ENCODE results near the gene SH3RF1. TPM values are rescaled to one million over a fixed set of nuclear protein-coding genes. Genes with fewer than 3 reads are reported as not detected.

SH3RF1 gene
- total RNA-seq, 1 experiment from 2014 or later: 15.3 TPM

DNA sequence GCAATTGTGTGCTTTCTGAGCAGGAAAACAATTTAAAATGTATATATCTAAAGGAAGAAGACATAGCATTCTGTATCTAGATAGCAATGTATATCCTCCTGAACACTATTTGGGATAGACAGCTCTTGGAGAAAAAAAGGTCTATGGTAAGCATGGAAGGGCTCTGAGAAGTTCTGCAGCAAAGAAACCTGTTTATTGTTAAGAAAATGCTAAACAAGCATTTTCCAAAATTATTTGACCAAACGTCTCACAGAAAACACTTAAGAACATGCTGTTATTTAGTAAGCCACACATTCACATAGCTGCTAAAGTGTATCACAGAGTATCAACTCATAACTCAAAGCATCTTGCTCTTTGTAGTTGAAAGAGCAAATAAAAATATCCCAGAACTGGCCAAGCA lies 67.9 kb downstream of the SH3RF1 start:
- H2BK5ac ChIP-seq (ENCODE audit: insufficient read length, low read length): no peak overlapping the region
- no peak overlapping the region for H2BK120ac ChIP-seq (ENCODE audit: low read depth, low read length, poor library complexity, severe bottlenecking)
- H4K5ac ChIP-seq (ENCODE audit: insufficient read length, low read depth, low read length): no peak overlapping the region
- no peak overlapping the region for H3K27ac Mint-ChIP-seq
- H3K9me3 ChIP-seq (ENCODE audit: control insufficient read depth, low read depth, low read length): no peaks in the 10 kb centered on the region
- H3K14ac ChIP-seq (ENCODE audit: insufficient read depth, low read length): no peak overlapping the region
- H3K9me3 Mint-ChIP-seq: no peaks in the 10 kb centered on the region
- H3K79me2 ChIP-seq (ENCODE audit: insufficient read depth, low read length): no peaks in the 10 kb centered on the region; the same call in 1 of the 2 replicates
- H3K4ac ChIP-seq (ENCODE audit: low read depth, low read length): no peak overlapping the region
- H3K27ac ChIP-seq (ENCODE audit: insufficient read length, low read depth, low read length): no peak overlapping the region
- H3T11ph ChIP-seq (ENCODE audit: low read length): no peak overlapping the region
- no peak overlapping the region for H4K91ac ChIP-seq (ENCODE audit: insufficient read length, low read depth, low read length)
- H2AFZ ChIP-seq (ENCODE audit: low read length): no peak overlapping the region
- no peak overlapping the region for H2AK5ac ChIP-seq (ENCODE audit: insufficient read length, low read length)
- H4K20me1 ChIP-seq (ENCODE audit: control insufficient read depth, insufficient read depth, insufficient read length): no peaks in the 10 kb centered on the region
- H2BK15ac ChIP-seq (ENCODE audit: low read depth, low read length): no peak overlapping the region
- no peaks in the 10 kb centered on the region; the same call in 1 of the 2 replicates for H3K27me3 Mint-ChIP-seq (ENCODE audit: low read depth)
- TF ChIP-seq, protein P1, sequence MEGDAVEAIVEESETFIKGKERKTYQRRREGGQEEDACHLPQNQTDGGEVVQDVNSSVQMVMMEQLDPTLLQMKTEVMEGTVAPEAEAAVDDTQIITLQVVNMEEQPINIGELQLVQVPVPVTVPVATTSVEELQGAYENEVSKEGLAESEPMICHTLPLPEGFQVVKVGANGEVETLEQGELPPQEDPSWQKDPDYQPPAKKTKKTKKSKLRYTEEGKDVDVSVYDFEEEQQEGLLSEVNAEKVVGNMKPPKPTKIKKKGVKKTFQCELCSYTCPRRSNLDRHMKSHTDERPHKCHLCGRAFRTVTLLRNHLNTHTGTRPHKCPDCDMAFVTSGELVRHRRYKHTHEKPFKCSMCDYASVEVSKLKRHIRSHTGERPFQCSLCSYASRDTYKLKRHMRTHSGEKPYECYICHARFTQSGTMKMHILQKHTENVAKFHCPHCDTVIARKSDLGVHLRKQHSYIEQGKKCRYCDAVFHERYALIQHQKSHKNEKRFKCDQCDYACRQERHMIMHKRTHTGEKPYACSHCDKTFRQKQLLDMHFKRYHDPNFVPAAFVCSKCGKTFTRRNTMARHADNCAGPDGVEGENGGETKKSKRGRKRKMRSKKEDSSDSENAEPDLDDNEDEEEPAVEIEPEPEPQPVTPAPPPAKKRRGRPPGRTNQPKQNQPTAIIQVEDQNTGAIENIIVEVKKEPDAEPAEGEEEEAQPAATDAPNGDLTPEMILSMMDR (conservative IDR thresholded peaks at IDR 0.05): no peak
- no peaks in the 10 kb centered on the region for H3K27me3 ChIP-seq (ENCODE audit: insufficient read depth, low read length)
- no peak overlapping the region for H3K23ac ChIP-seq (ENCODE audit: insufficient read length, low read depth, low read length)
- H3K36me3 Mint-ChIP-seq (ENCODE audit: insufficient read depth in 1 of 3, low read depth in 3 of 3): no peaks in the 10 kb centered on the region
- H3K4me2 ChIP-seq (ENCODE audit: insufficient read depth, insufficient read length, low read length): no peak overlapping the region
- DNase-seq: no peak
- no peaks in the 10 kb centered on the region for H3K79me1 ChIP-seq (ENCODE audit: insufficient read depth, low read depth, low read length, poor library complexity, severe bottlenecking)
- no peak overlapping the region for H3K56ac ChIP-seq (ENCODE audit: insufficient read length, low read depth, low read length)
- no peaks in the 10 kb centered on the region for H3K4me1 ChIP-seq (ENCODE audit: insufficient read depth, low read length)
- H3K18ac ChIP-seq (ENCODE audit: insufficient read length, low read depth, low read length): no peak overlapping the region
- WGBS (ENCODE audit: extremely low coverage, insufficient read length, low lambda C conversion rate): no CpG with 5 or more reads among the region's 1 CpG
- no peak overlapping the region for H2BK12ac ChIP-seq (ENCODE audit: insufficient read length, low read depth, low read length)
- no peaks in the 10 kb centered on the region for H3K23me2 ChIP-seq (ENCODE audit: insufficient read length, low read depth, low read length, poor library complexity, severe bottlenecking)
- H3K4me3 Mint-ChIP-seq: no peak overlapping the region
- no peak overlapping the region for H2BK20ac ChIP-seq (ENCODE audit: low read depth, low read length, poor library complexity, severe bottlenecking)
- peaks cover 16 to 27% of the 10 kb centered on the region in 2 experiments for H3K4me1 Mint-ChIP-seq
- no peak overlapping the region for H3K9ac ChIP-seq (ENCODE audit: extremely low read depth, insufficient read length, low read length)
- no peak overlapping the region for H4K8ac ChIP-seq (replicated peaks; ENCODE audit: insufficient read length, low read depth, low read length)

Data from H9 (cell line).